22Rv1 (cell line): Measurements from ENCODE around the gene OXCT1.

Source experiments
- CTCF ChIP-seq: fragments of 450-650 bp; IDR thresholded peaks from 2 replicates; pipeline ENCODE4 v1.5.1; 2017; ENCODE audit warnings: mild to moderate bottlenecking
- ZFX ChIP-seq: fragments of 450-650 bp; IDR thresholded peaks from 2 replicates; pipeline ENCODE4 v1.6.1; 2017; ENCODE audit warnings: antibody characterized with exemption, borderline replicate concordance

- TF ChIP-seq CTCF: no peak
- TF ChIP-seq ZFX: no peak
These were observed 413 bp upstream of the OXCT1 start for GRCh38 chr5:41870627-41871048.
